Trophoblast cell (in vitro differentiated cells and primary cell): ENCODE measurements around the gene CLEC18A.
"Not testable (repeated sequence)": the region's sequence is repeated elsewhere in the genome, so short reads cannot be mapped to it uniquely, and the experiment has no call there.

Experiments used
- DNase-seq, 2 donors: peaks; one replicate each; pipeline ENCODE4 v3.0.0-alpha.2; 2016
- H2AFZ ChIP-seq: 2 replicates; pipeline ENCODE4 v1.6.1; 2013; ENCODE audit warnings: low read length, moderate library complexity, mild to moderate bottlenecking; ENCODE audit not compliant: insufficient read depth, poor library complexity
- H2AK5ac ChIP-seq: 2 replicates; pipeline ENCODE4 v1.6.1; 2013; ENCODE audit warnings: mild to moderate bottlenecking, low read length
- H2BK120ac ChIP-seq: 2 replicates; pipeline ENCODE4 v1.6.1; 2013; ENCODE audit warnings: low read length, mild to moderate bottlenecking, moderate library complexity; ENCODE audit not compliant: insufficient read depth, poor library complexity
- H2BK12ac ChIP-seq: 2 replicates; pipeline ENCODE4 v1.6.1; 2013; ENCODE audit warnings: mild to moderate bottlenecking, low read length, moderate library complexity
- H2BK5ac ChIP-seq: 2 replicates; pipeline ENCODE4 v1.6.1; 2013; ENCODE audit warnings: low read length, low read depth, moderate library complexity, mild to moderate bottlenecking; ENCODE audit not compliant: poor library complexity
- H3K14ac ChIP-seq: 2 replicates; pipeline ENCODE4 v1.6.1; 2013; ENCODE audit warnings: mild to moderate bottlenecking, low read length
- H3K18ac ChIP-seq: 2 replicates; pipeline ENCODE4 v1.6.1; 2013; ENCODE audit warnings: mild to moderate bottlenecking, low read length
- H3K23ac ChIP-seq: 2 replicates; pipeline ENCODE4 v1.6.1; 2013; ENCODE audit warnings: low read length
- H3K27ac ChIP-seq: 2 replicates; pipeline ENCODE4 v1.5.1; 2013; ENCODE audit warnings: low read depth, mild to moderate bottlenecking, inconsistent platforms, low read length, moderate library complexity
- H3K27me3 ChIP-seq: 2 replicates; pipeline ENCODE4 v1.6.1; 2013; ENCODE audit warnings: inconsistent platforms, mild to moderate bottlenecking, low read length, moderate library complexity; ENCODE audit not compliant: insufficient read depth
- H3K36me3 ChIP-seq, 2 experiments: 1 replicate in 1 of 2; 2 replicates in 1 of 2; pipeline ENCODE4 v1.6.1; 2013; ENCODE audit warnings: low read length in 2 of 2, mild to moderate bottlenecking in 2 of 2, moderate library complexity in 1 of 2; ENCODE audit not compliant: insufficient read depth in 2 of 2, control insufficient read depth in 1 of 2
- H3K4ac ChIP-seq: 2 replicates; pipeline ENCODE4 v1.6.1; 2013; ENCODE audit warnings: low read depth, mild to moderate bottlenecking, low read length, moderate library complexity
- H3K4me1 ChIP-seq, 2 experiments: 1 replicate in 1 of 2; 2 replicates in 1 of 2; pipeline ENCODE4 v1.6.1; 2013; ENCODE audit warnings: low read length in 2 of 2, mild to moderate bottlenecking in 2 of 2, moderate library complexity in 1 of 2; ENCODE audit not compliant: insufficient read depth in 2 of 2, control insufficient read depth in 1 of 2
- H3K4me2 ChIP-seq: 2 replicates; pipeline ENCODE4 v1.6.1; 2013; ENCODE audit warnings: inconsistent platforms, mild to moderate bottlenecking, low read length, moderate library complexity
- H3K4me3 ChIP-seq: 2 replicates; pipeline ENCODE4 v1.5.1; 2013; ENCODE audit warnings: mild to moderate bottlenecking, low read depth, low read length, inconsistent platforms
- H3K79me1 ChIP-seq: one replicate; pipeline ENCODE4 v1.6.1; 2013; ENCODE audit warnings: low read length
- H3K79me2 ChIP-seq: 2 replicates; pipeline ENCODE4 v1.6.1; 2013; ENCODE audit warnings: low read length, mild to moderate bottlenecking; ENCODE audit not compliant: control insufficient read depth, insufficient read depth, poor library complexity
- H3K9ac ChIP-seq: 2 replicates; pipeline ENCODE4 v1.6.1; 2013; ENCODE audit warnings: mild to moderate bottlenecking, low read length
- H3K9me3 ChIP-seq: 2 replicates; pipeline ENCODE4 v1.6.1; 2013; ENCODE audit warnings: low read depth, mild to moderate bottlenecking, control low read depth, inconsistent platforms, low read length; ENCODE audit not compliant: insufficient read depth
- H4K12ac ChIP-seq: 2 replicates; pipeline ENCODE4 v1.6.1; 2013; ENCODE audit warnings: low read depth, mild to moderate bottlenecking, low read length, moderate library complexity
- H4K8ac ChIP-seq: 2 replicates; pipeline ENCODE4 v1.6.1; 2013; ENCODE audit warnings: low read depth, mild to moderate bottlenecking, low read length, moderate library complexity
- H4K91ac ChIP-seq: one replicate; pipeline ENCODE4 v1.6.1; 2013; ENCODE audit warnings: low read depth, mild to moderate bottlenecking, low read length, moderate library complexity
- whole genome bisulfite sequencing: extraction: QIAGEN DNeasy Blood & Tissue Kit; methylation state at CpG from one replicate; pipeline ENCODE4 v1.1.7; 2013; ENCODE audit warnings: missing lambda C conversion rate; ENCODE audit not compliant: insufficient read length, insufficient coverage; ENCODE audit errors: extremely low coverage; 5-methylcytosine and 5-hydroxymethylcytosine counted together

Gene CLEC18A

DNA sequence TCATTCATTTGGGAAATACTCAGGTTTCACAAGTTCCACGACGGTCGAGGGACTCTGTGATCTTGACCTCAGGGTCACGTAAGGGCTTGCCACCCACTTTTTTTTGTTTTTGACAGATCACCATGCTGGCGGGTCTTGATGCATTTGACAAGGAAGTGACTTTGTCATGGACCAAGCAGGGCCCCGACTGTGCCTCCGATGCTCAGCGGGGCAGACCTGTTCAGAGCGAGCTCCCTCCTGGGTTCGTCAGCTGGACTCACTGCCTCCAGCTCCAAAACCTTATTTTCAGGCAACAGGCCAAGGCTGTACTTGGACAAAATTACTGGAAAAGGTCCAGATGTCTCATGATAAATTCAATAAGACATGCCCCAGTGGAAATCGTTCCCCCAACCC lies 9.0 kb upstream of the CLEC18A start:
- no peaks in the 10 kb centered on the region for H3K79me1 ChIP-seq
- no peak overlapping the region for H4K12ac ChIP-seq
- H3K14ac ChIP-seq = no peak overlapping the region
- WGBS = no CpG with 5 or more reads among the region's 11 CpGs
- H3K36me3 ChIP-seq = peaks cover 26% of the 10 kb centered on the region in 2 experiments
- H2AK5ac ChIP-seq = no peak overlapping the region
- no peak overlapping the region for H2BK120ac ChIP-seq
- H3K9ac ChIP-seq = no peak overlapping the region
- H3K27me3 ChIP-seq = no peaks in the 10 kb centered on the region
- H3K18ac ChIP-seq = no peak overlapping the region
- no peak overlapping the region for H4K91ac ChIP-seq
- H2BK12ac ChIP-seq = no peak overlapping the region
- H3K4me2 ChIP-seq = no peak overlapping the region
- no peaks in the 10 kb centered on the region for H3K9me3 ChIP-seq
- no peak overlapping the region for H4K8ac ChIP-seq
- H3K4ac ChIP-seq = no peak overlapping the region
- H3K4me1 ChIP-seq = peaks cover 0 to 9% of the 10 kb centered on the region in 2 experiments
- H3K79me2 ChIP-seq = no peaks in the 10 kb centered on the region
- no peak overlapping the region for H3K4me3 ChIP-seq
- no peak overlapping the region for H3K23ac ChIP-seq
- H2BK5ac ChIP-seq = no peak overlapping the region
- no peak overlapping the region for H3K27ac ChIP-seq
- DNase-seq = no peak
- H2AFZ ChIP-seq = no peak overlapping the region

- Histone ChIP-seq H3K23ac (no peak overlapping the region), H3K79me2 (no peaks in the 10 kb centered on the region), H3K4me1 (peaks cover 0 to 9% of the 10 kb centered on the region in 2 experiments), H2BK5ac (no peak overlapping the region), H3K79me1 (no peaks in the 10 kb centered on the region), H3K9ac (no peak overlapping the region), H3K4me2 (no peak overlapping the region), H2AFZ (no peak overlapping the region), H3K14ac (no peak overlapping the region), H3K4me3 (no peak overlapping the region), H4K91ac (no peak overlapping the region), H3K36me3 (peaks cover 20 to 21% of the 10 kb centered on the region in 2 experiments), H3K27me3 (no peaks in the 10 kb centered on the region), H3K4ac (no peak overlapping the region), H3K9me3 (no peaks in the 10 kb centered on the region), H2BK120ac (no peak overlapping the region), H4K12ac (no peak overlapping the region), H3K27ac (no peak overlapping the region), H3K18ac (no peak overlapping the region), H2BK12ac (no peak overlapping the region), H2AK5ac (no peak overlapping the region), H4K8ac (no peak overlapping the region)
- no peak for DNase-seq
- no CpG with 5 or more reads among the region's 8 CpGs for WGBS
Observed at GRCh38 chr16:69942627-69943170, 8.4 kb upstream of the CLEC18A start.

GRCh38 chr16:69943241-69944036 lies 7.7 kb upstream of the CLEC18A start:
- not testable (repeated sequence) for H2BK5ac ChIP-seq, H3K23ac ChIP-seq, H3K79me2 ChIP-seq, H3K14ac ChIP-seq, H3K9ac ChIP-seq, H4K12ac ChIP-seq, H3K4me2 ChIP-seq, H2BK12ac ChIP-seq, H3K4ac ChIP-seq, DNase-seq, H2AK5ac ChIP-seq, H3K27ac ChIP-seq, H3K27me3 ChIP-seq, H3K4me3 ChIP-seq, H3K9me3 ChIP-seq, H4K8ac ChIP-seq, H2BK120ac ChIP-seq, H4K91ac ChIP-seq, H3K4me1 ChIP-seq, H3K79me1 ChIP-seq, H3K18ac ChIP-seq, H2AFZ ChIP-seq
- WGBS = no CpG with 5 or more reads among the region's 21 CpGs
- H3K36me3 ChIP-seq = peaks cover 19 to 20% of the 10 kb centered on the region in 2 experiments

DNA sequence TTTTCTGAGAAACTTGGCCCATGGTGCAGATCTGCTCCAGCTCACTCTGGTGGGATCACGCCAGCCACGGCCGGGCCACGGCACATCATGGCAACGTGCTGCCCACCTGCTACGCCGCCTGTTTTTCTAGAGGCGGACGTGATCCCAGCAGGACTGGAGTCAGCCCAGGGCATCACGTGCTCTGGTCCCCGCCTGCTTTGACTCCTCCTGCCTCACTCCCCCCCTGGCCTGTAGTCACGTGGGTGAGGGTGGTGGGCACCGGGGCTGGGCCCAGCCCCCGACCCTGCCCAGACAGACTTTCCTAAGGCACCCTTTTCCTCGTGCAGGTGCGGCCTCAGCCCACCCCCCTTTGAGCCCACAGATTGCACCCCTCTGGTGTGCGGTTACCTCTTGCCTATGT lies 723 bp upstream of the CLEC18A start:
- H2AFZ ChIP-seq, H3K36me3 ChIP-seq, H3K18ac ChIP-seq, H2BK120ac ChIP-seq, H2AK5ac ChIP-seq, H2BK5ac ChIP-seq, H3K23ac ChIP-seq, H3K27ac ChIP-seq, H3K79me1 ChIP-seq, H4K91ac ChIP-seq, H3K4me2 ChIP-seq, H3K27me3 ChIP-seq, H3K14ac ChIP-seq, DNase-seq, H4K8ac ChIP-seq, H3K79me2 ChIP-seq, H3K4me1 ChIP-seq, H3K9ac ChIP-seq, H3K9me3 ChIP-seq, H4K12ac ChIP-seq, H2BK12ac ChIP-seq, H3K4ac ChIP-seq, H3K4me3 ChIP-seq: not testable (repeated sequence)
- no CpG with 5 or more reads among the region's 17 CpGs for WGBS
